Measurements from ENCODE around the gene NIP7. TPM values are rescaled to one million over a fixed set of nuclear protein-coding genes. Genes with fewer than 3 reads are reported as not detected.

Gene NIP7
- total RNA-seq, 1 experiment from 2014 or later = 62.8 TPM

DNA sequence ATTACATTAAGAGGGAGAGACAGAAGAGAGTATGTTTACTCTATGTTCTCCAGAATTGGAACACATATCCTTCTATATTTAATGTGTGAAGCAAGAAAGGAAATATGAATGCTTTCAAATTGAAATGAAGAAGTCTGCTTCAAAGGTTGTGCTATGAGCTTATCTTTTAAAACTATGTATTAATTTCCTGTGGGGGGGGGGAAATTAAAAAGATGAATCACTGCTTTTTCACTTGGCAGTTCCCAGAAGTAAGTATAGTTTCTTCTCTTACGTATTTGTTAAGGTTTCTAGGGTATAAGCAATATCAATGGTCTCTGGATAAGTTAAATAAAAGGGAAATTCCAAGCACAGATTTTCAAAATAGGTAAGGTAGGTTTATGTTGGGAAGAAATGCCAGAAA is 39.2 kb downstream of the NIP7 start:
- Histone ChIP-seq H3K36me3 (ENCODE audit: control insufficient read depth in 1 of 2, insufficient read depth in 2 of 2, low read length in 2 of 2) (peaks cover 59 to 61% of the 10 kb centered on the region in 2 experiments), H4K20me1 (ENCODE audit: insufficient read depth) (no peaks in the 10 kb centered on the region), H3K4me1 (ENCODE audit: control insufficient read depth in 1 of 2, insufficient read depth in 2 of 2, low read length in 2 of 2) (peaks cover 0 to 2% of the 10 kb centered on the region in 2 experiments; a peak in 2 of 4 replicates), H3K27me3 (ENCODE audit: insufficient read depth, low read length) (no peaks in the 10 kb centered on the region), H3K27ac (ENCODE audit: low read depth, low read length) (no peak overlapping the region), H3K79me2 (ENCODE audit: insufficient read depth, low read length) (peaks cover 96% of the 10 kb centered on the region), H3K9ac (ENCODE audit: low read length) (no peak overlapping the region), H3K4me3 (replicated peaks in 1 of 2; ENCODE audit: low read depth in 1 of 2, low read length in 2 of 2) (no peak overlapping the region), H3K9me2 (ENCODE audit: insufficient read depth) (no peaks in the 10 kb centered on the region), H2AFZ (ENCODE audit: low read depth, low read length, poor library complexity, severe bottlenecking) (no peak overlapping the region), H3K9me3 (ENCODE audit: control insufficient read depth in 1 of 2, insufficient read depth in 1 of 2, low read depth in 1 of 2, low read length in 2 of 2) (no peaks in the 10 kb centered on the region), H3K4me2 (ENCODE audit: low read length) (no peak overlapping the region)
- POLR2A ChIA-PET = no interaction called here
- RAD21 ChIA-PET (ENCODE audit: low non-redundant PET in 1 of 2, low total read pairs in 2 of 2, uncharacterized antibody in 2 of 2, unreplicated experiment in 2 of 2) = no interaction called here
- DNase-seq (ENCODE audit: low read depth, low spot score) (no peak), ATAC-seq (no peak)
- intact Hi-C loops (cut with micrococcal nuclease) = no loop called here
- CTCF ChIA-PET = interaction anchor here (1.3 kb wide), 1 partner anchor 17 kb away, joined by 4 read pairs; no protein-coding TSS in a partner anchor
- no TSS peak for BruUV-seq (replicated peaks)
- TF ChIP-seq, protein P1, sequence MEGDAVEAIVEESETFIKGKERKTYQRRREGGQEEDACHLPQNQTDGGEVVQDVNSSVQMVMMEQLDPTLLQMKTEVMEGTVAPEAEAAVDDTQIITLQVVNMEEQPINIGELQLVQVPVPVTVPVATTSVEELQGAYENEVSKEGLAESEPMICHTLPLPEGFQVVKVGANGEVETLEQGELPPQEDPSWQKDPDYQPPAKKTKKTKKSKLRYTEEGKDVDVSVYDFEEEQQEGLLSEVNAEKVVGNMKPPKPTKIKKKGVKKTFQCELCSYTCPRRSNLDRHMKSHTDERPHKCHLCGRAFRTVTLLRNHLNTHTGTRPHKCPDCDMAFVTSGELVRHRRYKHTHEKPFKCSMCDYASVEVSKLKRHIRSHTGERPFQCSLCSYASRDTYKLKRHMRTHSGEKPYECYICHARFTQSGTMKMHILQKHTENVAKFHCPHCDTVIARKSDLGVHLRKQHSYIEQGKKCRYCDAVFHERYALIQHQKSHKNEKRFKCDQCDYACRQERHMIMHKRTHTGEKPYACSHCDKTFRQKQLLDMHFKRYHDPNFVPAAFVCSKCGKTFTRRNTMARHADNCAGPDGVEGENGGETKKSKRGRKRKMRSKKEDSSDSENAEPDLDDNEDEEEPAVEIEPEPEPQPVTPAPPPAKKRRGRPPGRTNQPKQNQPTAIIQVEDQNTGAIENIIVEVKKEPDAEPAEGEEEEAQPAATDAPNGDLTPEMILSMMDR (IDR thresholded peaks at IDR 0.05 in 2 of 3, conservative IDR thresholded peaks at IDR 0.05 in 1 of 3; ENCODE audit: borderline replicate concordance in 1 of 3, insufficient read depth in 1 of 3, low read depth in 2 of 3, low read length in 2 of 3) = no peak
- TF ChIP-seq TCF7L2 (IDR thresholded peaks at IDR 0.05; ENCODE audit: borderline replicate concordance, extremely low read depth, insufficient read depth, insufficient read length) = no peak
- TF ChIP-seq RAD21 (IDR thresholded peaks at IDR 0.05; ENCODE audit: low read depth) = no peak
- no peak for TF ChIP-seq CBX3 (IDR thresholded peaks at IDR 0.05; ENCODE audit: low read depth)
- no peak for TF ChIP-seq FOSL1 (IDR thresholded peaks at IDR 0.05; ENCODE audit: low read depth)
- TF ChIP-seq ZFX (IDR thresholded peaks at IDR 0.05) = no peak
- TF ChIP-seq EGR1 (IDR thresholded peaks at IDR 0.05; ENCODE audit: low read depth) = no peak
- TF ChIP-seq, protein P2, sequence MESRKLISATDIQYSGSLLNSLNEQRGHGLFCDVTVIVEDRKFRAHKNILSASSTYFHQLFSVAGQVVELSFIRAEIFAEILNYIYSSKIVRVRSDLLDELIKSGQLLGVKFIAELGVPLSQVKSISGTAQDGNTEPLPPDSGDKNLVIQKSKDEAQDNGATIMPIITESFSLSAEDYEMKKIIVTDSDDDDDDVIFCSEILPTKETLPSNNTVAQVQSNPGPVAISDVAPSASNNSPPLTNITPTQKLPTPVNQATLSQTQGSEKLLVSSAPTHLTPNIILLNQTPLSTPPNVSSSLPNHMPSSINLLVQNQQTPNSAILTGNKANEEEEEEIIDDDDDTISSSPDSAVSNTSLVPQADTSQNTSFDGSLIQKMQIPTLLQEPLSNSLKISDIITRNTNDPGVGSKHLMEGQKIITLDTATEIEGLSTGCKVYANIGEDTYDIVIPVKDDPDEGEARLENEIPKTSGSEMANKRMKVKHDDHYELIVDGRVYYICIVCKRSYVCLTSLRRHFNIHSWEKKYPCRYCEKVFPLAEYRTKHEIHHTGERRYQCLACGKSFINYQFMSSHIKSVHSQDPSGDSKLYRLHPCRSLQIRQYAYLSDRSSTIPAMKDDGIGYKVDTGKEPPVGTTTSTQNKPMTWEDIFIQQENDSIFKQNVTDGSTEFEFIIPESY (IDR thresholded peaks at IDR 0.05; ENCODE audit: extremely low read depth, insufficient replicate concordance, low read length) = no peak
- TF ChIP-seq SP1 (IDR thresholded peaks at IDR 0.05; ENCODE audit: low read depth) = no peak
- no peak for TF ChIP-seq YY1 (IDR thresholded peaks at IDR 0.05; ENCODE audit: extremely low read depth, insufficient replicate concordance, low read depth, low read length)
- no peak for TF ChIP-seq ELF1 (IDR thresholded peaks at IDR 0.05; ENCODE audit: borderline replicate concordance, low read depth)
- TF ChIP-seq POLR2A (IDR thresholded peaks at IDR 0.05; ENCODE audit: borderline replicate concordance, extremely low read depth, insufficient read depth, insufficient read length) = no peak

All from HCT116 (cell line).